HL-60/S4 (cell line): ENCODE results near the gene TRPM3.

ENCODE experiments used
- in situ Hi-C: fragments of 300-500 bp; cut with MboI; formaldehyde crosslinking; loops from 2 replicates; pipeline ENCODE4 v1.14.3; 2022; ENCODE audit warnings: low sequenced_read_pairs

The TRPM3 gene

GRCh38 chr9:70832492-70832891 is 288.9 kb downstream of the TRPM3 start:
- in situ Hi-C loops: no loop called here

GRCh38 chr9:70830618-70831017 is 290.8 kb downstream of the TRPM3 start:
- in situ Hi-C loops: no loop called here

- in situ Hi-C loops: no loop called here
These were observed 291.7 kb downstream of the TRPM3 start for GRCh38 chr9:70829591-70830265.

GRCh38 chr9:70826562-70826961 is 294.9 kb downstream of the TRPM3 start:
- in situ Hi-C loops: no loop called here

GRCh38 chr9:70823284-70823683 is 298.1 kb downstream of the TRPM3 start:
- in situ Hi-C loops: no loop called here

- in situ Hi-C loops: no loop called here
These were observed 304.1 kb downstream of the TRPM3 start for GRCh38 chr9:70817311-70817710.

GRCh38 chr9:70816891-70817290 is 304.5 kb downstream of the TRPM3 start:
- in situ Hi-C loops: no loop called here

GRCh38 chr9:70816316-70816715 is 305.1 kb downstream of the TRPM3 start:
- in situ Hi-C loops: no loop called here

GRCh38 chr9:70814597-70814996 is 306.8 kb downstream of the TRPM3 start:
- in situ Hi-C loops: no loop called here

- in situ Hi-C loops: no loop called here
These were observed 308.3 kb downstream of the TRPM3 start for GRCh38 chr9:70813141-70813540.

- in situ Hi-C loops: no loop called here
These were observed 309.8 kb downstream of the TRPM3 start for GRCh38 chr9:70811638-70812037.

- in situ Hi-C loops: no loop called here
These were observed 314.5 kb downstream of the TRPM3 start for GRCh38 chr9:70806875-70807274.

- in situ Hi-C loops: no loop called here
These were observed 315.5 kb downstream of the TRPM3 start for GRCh38 chr9:70805949-70806348.

- in situ Hi-C loops: no loop called here
These were observed 318.5 kb downstream of the TRPM3 start for GRCh38 chr9:70802758-70803436.

GRCh38 chr9:70802206-70802605 is 319.2 kb downstream of the TRPM3 start:
- in situ Hi-C loops: no loop called here

GRCh38 chr9:70801181-70801829 is 320.1 kb downstream of the TRPM3 start:
- in situ Hi-C loops: no loop called here

GRCh38 chr9:70798018-70798417 is 323.4 kb downstream of the TRPM3 start:
- in situ Hi-C loops: no loop called here

- in situ Hi-C loops: no loop called here
These were observed 325.6 kb downstream of the TRPM3 start for GRCh38 chr9:70795841-70796240.

- in situ Hi-C loops: no loop called here
These were observed 328.6 kb downstream of the TRPM3 start for GRCh38 chr9:70792796-70793195.

- in situ Hi-C loops: no loop called here
These were observed 329.5 kb downstream of the TRPM3 start for GRCh38 chr9:70791936-70792335.

GRCh38 chr9:70789086-70789485 is 332.3 kb downstream of the TRPM3 start:
- in situ Hi-C loops: no loop called here

GRCh38 chr9:70784456-70784855 is 337.0 kb downstream of the TRPM3 start:
- in situ Hi-C loops: no loop called here
